GM19452 (cell line): ENCODE measurements around the gene MEMO1.
"Not testable (repeated sequence)": the region's sequence is repeated elsewhere in the genome, so short reads cannot be mapped to it uniquely, and the experiment has no call there.

Experiments
- ATAC-seq: cut with Tn5 transposase; IDR thresholded peaks from one replicate; pipeline ENCODE4 v1.9.1; 2021; ENCODE audit not compliant: unreplicated experiment

MEMO1 gene

DNA sequence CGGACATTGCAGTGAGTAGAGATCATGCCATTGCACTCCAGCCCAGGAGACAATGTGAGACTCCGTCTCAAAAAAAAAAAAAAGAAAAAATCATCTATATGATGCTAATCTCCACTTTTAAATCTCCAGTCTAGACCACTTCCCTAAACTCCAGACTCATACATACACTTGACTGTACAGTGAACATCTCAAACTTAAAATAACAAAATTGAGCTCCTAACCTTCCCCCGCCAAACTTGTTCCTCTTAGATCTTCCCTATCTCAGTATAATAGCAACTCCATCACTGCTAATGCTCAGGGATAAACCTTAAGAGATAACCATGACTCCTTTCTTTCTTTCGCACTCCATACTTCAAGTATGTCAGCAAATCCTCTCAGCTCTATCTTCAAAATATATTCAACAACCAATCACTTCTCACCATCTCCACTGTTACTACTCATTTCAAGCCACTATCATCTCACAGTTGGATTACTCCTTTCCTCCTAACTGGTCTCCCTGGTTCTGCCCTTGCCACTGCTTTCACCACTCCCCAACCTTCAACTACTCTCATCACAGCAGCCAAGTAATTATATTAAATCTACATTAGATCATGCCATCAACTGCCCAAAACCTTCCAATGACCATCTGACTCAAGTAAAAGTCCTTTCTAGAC is 12.0 kb downstream of the MEMO1 start:
- ATAC-seq, result no peak

DNA sequence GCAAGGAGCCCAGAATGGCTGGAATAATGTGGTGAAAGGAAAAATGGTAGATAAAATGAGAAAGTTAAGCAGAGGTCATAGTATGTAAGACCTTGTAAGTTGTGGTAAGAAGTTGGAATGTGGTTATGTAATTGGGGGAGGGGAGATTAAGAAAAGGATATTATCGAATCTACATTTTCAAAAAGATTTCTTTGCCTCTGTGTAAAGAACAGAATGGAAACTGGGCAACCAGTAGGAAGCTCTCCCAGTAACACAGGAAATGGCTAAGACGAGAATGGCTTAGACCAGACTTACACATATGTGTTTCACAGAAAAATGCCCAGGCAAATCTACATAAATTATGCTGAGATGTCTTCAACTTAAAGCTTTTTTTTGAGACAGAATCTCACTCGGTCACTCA is 13.2 kb downstream of the MEMO1 start:
- ATAC-seq, result no peak

GRCh38 chr2:31996571-31997150 is 14.1 kb downstream of the MEMO1 start:
- no peak for ATAC-seq

DNA sequence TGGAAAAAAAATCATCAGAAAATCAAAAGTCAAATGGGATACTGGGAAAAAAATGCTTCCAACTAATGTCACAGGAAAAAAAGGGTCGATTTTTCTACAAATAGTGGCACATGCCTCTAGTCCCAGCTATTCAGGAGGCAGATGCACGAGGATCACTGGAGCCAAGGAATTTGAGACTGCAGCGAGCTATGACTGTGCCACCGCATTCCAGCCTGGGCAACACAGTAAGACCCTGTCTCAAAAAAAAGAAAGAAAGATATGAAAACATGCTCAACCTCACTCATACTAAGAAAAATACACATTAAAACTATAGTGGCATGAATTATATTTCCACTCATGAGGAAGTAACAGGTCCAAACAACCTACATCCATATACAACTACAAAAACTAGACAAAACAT is 17.9 kb downstream of the MEMO1 start:
- no peak for ATAC-seq

DNA sequence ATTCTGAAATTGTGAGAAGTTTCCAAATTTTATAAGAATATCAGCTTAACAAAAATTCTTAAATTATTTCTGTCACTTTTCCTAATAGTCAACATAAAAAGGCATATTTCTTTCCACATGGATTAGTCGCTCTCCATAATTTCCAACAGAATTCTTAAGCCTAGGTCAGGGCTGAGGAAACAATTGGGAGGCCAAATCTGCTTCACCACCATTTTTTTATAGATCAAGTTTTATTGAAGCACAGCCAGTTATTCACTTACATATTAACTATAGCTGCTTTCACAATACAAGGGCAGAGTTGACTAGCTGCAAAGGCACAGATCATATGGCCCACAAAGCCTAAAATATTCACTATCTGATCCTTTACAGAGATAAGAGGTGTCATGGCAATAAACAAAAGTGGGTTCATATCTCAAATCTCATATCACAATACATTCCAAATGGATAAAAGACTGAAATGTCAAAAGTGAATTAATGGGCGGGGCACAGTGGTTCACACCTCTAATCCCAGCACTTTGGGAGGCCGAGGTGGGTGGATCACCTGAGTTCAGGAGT is 18.7 kb downstream of the MEMO1 start:
- no peak for ATAC-seq

DNA sequence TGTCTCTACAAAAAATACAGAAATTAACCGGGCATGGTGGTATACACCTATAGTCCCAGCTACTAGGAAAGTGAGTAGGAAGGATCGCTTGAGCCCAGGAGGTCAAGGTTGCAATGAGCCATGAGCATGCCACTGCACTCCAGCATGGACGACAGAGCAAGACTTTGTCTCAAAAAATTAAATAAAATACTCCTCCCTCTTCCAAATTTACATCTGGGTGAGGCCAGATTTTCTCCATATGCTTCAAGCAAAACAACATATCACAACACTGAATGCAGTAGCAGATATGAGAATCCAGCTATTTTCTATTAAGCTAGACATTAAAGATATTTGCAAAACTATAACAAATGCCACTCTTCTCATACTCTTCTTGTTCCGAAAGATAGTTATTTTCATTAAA is 20.9 kb downstream of the MEMO1 start:
- no peak for ATAC-seq

- ATAC-seq, result no peak
Observed at GRCh38 chr2:31987454-31988220, 23.2 kb downstream of the MEMO1 start.

DNA sequence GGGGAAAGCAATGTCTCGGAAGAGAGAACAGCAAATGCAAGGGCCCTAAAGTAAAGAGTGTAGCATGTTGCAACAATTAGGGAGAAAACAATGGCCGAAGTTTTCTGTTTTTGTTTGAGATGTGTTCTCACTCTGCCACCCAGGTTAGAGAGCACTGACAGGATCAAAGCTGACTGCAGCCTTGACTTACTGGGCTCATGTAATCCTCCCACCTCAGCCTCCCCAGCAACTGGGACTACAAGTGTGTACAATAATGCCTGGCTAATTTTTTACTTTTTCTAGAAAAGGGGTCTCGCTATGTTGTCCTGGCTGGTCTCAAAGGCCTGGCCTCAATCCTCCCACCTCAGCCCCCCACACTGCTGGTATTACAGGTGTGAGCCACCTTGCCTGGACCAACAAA is 23.9 kb downstream of the MEMO1 start:
- ATAC-seq, result no peak

DNA sequence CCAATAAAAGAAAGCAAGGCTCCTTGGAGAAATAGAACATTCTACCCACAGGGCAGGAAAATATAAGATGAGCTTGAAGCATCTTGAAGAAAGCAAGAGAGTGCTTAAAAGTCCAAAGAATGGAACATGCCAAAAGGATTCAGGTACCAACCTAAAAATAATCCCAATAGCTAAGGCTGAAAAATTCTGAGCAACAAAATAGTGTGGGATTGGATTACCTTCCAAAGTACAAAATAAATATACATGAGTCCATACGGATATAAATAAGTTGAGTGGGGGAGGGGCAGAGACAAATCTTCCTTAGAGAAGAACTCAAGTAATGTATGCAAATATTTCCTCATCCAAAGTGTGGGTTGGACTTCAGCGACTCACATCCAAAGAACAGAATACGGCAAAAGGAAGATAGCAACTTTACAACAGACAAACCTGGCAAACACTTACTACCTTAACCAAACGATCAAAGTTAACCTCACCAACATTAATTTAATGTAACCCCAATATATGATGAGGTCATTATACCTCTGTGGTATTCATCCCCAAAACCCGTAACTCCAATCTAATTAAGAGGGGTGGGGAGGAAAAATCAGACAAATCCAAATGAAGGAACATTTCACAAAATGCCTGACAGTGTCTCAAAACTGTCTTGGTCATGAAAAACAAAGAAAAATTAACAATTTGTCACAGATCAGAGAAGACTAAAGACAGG is 26.9 kb downstream of the MEMO1 start:
- no peak for ATAC-seq

- peak; percentile 99 for ATAC-seq
Observed at GRCh38 chr2:31980674-31981356, 30.0 kb downstream of the MEMO1 start.

DNA sequence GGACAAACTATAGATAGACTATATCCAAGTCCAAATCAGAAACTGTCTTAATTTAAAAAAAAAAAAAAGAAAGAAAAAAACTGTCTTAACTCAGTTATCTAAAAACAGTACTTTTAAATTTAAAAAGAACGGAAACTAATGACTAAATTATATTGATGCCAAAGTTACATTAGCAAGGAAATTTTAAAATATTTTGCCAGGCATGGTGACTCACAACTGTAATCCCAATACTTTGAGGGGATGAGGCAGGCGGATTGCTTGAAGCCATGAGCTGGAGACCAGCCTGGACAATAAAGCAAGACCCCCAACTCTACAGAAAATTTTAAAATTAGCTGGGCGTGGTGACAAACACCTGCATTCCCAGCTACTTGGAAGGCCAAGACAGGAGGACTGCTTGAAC is 30.9 kb downstream of the MEMO1 start:
- no peak for ATAC-seq

- no peak for ATAC-seq
Observed at GRCh38 chr2:31979018-31979417, 31.8 kb downstream of the MEMO1 start.

DNA sequence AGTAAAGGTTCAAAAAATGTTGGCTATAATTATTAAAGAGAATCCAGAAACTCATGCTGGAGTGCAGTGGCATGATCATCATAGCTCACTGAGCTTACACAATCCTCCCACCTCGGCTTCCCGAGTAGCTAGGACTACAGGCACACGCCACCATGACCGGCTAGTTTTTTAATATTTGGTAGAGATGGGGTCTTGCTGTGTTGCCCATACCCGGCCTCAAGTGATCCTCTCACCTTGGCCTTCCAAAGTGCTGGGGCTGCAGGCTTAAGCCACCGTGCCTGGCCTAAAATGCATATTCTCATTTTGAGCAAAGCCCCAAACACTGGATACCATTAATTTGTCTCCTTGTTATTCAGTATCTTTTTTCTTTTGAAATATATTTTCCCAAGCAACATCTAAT is 32.4 kb downstream of the MEMO1 start:
- ATAC-seq, result no peak

DNA sequence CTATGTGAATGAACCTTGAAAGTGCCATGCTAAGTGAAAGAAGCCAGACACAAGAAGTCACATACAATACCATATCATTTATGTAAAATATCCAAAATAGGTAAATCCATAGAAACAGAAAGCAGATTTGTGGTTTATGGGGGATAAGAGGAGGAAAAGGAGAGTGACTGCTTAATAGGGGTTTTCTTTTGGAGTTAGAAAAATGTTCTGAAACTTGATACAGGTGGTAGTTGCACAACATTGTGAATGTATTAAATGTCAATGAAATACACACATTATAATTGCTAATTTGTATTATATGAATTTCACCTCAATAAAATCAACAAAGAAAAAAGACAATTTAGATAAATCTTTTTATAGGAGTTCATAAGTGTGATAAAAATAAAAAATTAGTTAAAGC is 37.1 kb downstream of the MEMO1 start:
- no peak for ATAC-seq

DNA sequence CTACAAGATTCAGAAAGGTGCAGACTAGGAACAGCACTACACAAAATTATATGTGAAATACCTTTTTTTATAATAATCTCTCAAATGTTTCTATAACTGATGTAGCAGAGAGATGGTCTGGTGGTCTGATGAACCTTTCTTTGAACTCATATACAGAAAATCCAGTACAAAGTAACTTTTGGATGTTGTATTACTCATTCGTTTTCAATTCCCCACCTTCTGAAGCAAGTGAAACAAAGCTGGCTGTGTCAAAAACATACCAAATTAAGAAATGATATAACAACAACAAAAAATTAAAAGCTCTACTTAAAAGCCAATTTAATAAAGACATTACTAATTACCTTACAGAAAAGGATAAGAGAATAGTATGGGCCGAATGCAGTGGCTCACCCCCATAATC is 38.7 kb downstream of the MEMO1 start:
- ATAC-seq, result no peak

DNA sequence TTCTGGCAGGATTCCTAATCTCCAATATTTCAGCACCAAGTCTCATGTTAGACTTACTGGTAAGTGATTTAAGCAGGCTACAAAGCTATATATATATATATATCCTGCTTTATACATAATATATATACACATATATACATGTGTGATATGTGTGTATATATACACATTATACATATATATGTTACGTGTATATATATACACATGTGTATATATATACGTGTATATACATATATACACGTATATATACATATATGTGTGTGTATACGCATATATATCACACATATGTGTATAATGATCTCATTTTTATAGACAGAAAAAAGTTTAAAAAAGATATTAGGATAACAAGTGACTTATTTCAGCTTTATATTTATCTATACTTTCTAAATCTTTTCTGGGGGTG is 41.6 kb downstream of the MEMO1 start:
- no peak for ATAC-seq

GRCh38 chr2:31967790-31968189 is 43.0 kb downstream of the MEMO1 start:
- no peak for ATAC-seq

- ATAC-seq, result not testable (repeated sequence)
Observed at GRCh38 chr2:31966402-31966801, 44.4 kb downstream of the MEMO1 start.

DNA sequence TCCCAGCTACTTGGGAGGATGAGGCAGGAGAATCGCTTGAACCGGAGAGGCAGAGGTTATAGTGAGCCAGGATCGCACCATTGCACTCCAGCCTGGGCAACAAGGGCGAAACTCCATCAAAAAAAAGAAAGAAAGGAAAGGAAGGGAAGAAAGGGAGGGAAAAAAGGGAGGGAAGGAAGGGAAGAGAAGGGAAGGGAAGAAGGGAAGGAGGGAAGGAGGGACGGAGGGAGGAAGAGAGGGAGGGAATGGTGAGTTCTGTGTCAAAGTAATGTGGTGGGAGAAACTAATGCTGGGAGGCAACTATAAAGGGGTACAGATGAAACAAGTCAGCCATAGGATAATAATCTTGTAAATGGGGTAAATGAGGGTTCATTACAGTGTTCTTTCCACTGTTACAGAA is 45.7 kb downstream of the MEMO1 start:
- ATAC-seq, result no peak

DNA sequence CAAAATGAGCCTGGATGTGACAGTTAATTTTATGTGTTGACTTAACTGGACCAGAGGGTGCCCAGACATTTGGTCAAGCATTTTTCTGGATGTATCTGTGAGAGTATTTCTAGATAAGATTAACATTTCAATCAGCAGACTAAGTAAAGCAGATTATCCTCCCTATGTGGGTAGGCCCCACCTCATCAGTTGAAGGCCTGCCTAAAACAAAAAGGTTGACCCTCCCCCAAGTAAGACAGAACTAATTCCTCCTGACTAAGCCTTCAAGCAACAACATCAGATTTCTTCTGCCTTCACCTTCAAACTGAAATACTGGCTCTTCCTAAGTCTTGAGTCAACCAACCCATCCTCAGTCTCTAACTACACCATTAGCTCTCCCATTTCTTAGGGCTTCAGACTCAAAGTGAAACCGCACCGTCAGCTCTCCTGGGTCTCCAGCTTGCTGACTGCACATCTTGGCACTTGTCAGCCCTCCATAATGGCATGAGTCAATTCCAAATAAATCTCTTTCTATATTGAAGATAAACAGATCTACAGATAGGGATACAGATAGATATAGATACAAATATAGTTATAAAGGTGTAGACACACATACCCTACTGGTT is 47.9 kb downstream of the MEMO1 start:
- no peak for ATAC-seq
